HCT116 (cell line): ENCODE data around the gene IL1RAPL2.

Source experiments
- EGR1 ChIP-seq: IDR thresholded peaks from 2 replicates; pipeline ENCODE4 v1.6.1; 2012; ENCODE audit warnings: low read depth
- POLR2A ChIP-seq: IDR thresholded peaks from 2 replicates; pipeline ENCODE4 v1.7.0; 2011; ENCODE audit warnings: borderline replicate concordance; ENCODE audit not compliant: insufficient read depth, insufficient read length; ENCODE audit errors: extremely low read depth
- POLR2AphosphoS5 ChIP-seq: IDR thresholded peaks from 2 replicates; pipeline ENCODE4 v1.6.1; 2011; ENCODE audit warnings: mild to moderate bottlenecking, low read depth, low read length, moderate library complexity
- SP1 ChIP-seq: IDR thresholded peaks from 2 replicates; pipeline ENCODE4 v1.6.1; 2012; ENCODE audit warnings: low read depth
- TF ChIP-seq, protein P1 (sequence below), 3 experiments: fragments of 200-600 bp in 1 of 3; sonication (generic) in 1 of 3; IDR thresholded peaks in 2 of 3; conservative IDR thresholded peaks in 1 of 3; 2 replicates each; pipeline ENCODE4 v1.5.1; 2012 to 2017; ENCODE audit warnings: low read depth in 2 of 3, low read length in 2 of 3, antibody characterized with exemption in 1 of 3, borderline replicate concordance in 1 of 3, control low read depth in 1 of 3, mild to moderate bottlenecking in 1 of 3, mixed read lengths in 1 of 3, mixed run types in 1 of 3, moderate library complexity in 1 of 3; ENCODE audit not compliant: insufficient read depth in 1 of 3

DNA sequence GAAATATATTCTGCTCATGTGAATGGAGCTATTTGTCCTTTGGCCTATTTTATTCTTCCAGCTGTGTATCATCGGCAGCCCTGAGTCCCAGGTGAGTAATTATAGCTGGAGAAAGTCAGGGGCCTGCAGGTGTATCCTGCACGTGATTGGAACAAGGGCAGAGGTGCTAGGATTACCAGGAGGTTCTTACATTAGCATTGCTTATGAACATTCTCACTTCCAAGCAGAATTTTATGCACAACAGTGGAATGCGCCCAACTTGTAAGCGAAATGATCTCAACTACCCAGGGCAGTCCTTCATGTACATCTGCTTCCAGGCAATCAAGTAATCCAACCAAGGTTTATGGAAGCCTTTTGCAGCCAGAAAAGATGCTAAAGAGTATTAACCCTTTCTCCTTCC is 1187.4 kb downstream of the IL1RAPL2 start:
- TF ChIP-seq POLR2AphosphoS5 (no peak), POLR2A (no peak), SP1 (no peak), EGR1 (no peak)
- TF ChIP-seq, protein P1, sequence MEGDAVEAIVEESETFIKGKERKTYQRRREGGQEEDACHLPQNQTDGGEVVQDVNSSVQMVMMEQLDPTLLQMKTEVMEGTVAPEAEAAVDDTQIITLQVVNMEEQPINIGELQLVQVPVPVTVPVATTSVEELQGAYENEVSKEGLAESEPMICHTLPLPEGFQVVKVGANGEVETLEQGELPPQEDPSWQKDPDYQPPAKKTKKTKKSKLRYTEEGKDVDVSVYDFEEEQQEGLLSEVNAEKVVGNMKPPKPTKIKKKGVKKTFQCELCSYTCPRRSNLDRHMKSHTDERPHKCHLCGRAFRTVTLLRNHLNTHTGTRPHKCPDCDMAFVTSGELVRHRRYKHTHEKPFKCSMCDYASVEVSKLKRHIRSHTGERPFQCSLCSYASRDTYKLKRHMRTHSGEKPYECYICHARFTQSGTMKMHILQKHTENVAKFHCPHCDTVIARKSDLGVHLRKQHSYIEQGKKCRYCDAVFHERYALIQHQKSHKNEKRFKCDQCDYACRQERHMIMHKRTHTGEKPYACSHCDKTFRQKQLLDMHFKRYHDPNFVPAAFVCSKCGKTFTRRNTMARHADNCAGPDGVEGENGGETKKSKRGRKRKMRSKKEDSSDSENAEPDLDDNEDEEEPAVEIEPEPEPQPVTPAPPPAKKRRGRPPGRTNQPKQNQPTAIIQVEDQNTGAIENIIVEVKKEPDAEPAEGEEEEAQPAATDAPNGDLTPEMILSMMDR (IDR thresholded peaks at IDR 0.05 in 2 of 3, conservative IDR thresholded peaks at IDR 0.05 in 1 of 3; ENCODE audit: borderline replicate concordance in 1 of 3, insufficient read depth in 1 of 3, low read depth in 2 of 3, low read length in 2 of 3), result no peak
